ENCODE data around the gene NDUFAB1.
"Not testable (repeated sequence)": the region's sequence is repeated elsewhere in the genome, so short reads cannot be mapped to it uniquely, and the experiment has no call there.

Gene NDUFAB1

DNA sequence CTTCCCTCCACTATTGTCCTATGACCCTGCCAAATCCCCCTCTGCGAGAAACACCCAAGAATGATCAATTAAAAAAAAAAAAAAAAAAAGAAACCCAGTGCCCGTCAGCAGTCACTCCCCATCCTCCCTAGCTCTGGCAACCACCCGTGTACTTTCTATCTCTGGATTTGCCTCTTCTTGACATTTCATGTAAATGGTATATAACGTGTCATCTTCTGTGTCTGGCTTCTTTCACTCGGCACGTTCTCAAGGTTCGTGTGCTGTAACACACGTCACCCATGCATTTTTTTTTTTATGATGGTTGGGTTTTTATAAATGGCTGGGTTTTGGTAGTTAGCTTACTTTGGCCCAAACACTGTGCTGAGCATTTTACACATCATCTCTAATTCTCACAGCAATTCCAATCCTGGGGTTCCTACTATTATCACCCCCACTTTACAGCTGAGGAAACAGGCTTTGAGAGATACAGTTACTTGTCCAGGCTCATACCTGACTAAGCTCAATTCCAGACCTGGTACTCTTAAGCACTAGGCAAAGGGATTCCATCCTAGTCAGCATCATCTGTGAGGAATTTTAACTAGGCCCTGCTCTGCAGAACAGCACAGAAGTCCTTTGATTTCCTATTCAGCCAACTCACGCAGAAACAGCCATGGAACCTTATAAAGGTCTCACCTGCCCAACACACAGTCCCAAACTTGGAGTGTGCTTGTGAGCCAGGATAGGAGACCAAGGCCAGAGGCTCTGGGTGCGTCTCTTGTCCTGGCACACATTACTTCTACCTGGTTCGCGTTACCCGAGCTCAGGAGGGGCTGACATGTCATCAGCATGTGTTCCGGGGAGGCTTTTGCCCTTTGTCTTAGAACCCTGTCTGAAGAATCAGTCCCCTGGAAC, 11.7 kb downstream of the NDUFAB1 start:
- DNase-seq (ENCODE audit: low read depth in 2 of 2, low spot score in 1 of 2), result no peak

DNA sequence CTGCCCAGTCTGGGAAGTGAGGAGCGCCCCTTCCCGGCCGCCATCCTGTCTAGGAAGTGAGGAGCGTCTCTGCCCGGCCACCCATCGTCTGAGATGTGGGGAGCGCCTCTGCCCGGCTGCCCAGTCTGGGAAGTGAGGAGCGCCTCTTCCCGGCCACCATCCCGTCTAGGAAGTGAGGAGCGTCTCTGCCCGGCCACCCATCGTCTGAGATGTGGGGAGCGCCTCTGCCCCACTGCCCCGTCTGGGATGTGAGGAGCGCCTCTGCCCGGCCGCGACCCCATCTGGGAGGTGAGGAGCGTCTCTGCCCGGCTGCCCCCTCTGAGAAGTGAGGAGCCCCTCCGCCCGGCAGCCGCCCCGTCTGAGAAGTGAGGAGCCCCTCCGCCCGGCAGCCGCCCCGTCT, 12.8 kb downstream of the NDUFAB1 start:
- DNase-seq (ENCODE audit: low read depth in 2 of 2, low spot score in 1 of 2), result not testable (repeated sequence)

- DNase-seq (ENCODE audit: low read depth in 2 of 2, low spot score in 1 of 2), result no peak
These were observed 14.4 kb downstream of the NDUFAB1 start for GRCh38 chr16:23581764-23582163.

DNA sequence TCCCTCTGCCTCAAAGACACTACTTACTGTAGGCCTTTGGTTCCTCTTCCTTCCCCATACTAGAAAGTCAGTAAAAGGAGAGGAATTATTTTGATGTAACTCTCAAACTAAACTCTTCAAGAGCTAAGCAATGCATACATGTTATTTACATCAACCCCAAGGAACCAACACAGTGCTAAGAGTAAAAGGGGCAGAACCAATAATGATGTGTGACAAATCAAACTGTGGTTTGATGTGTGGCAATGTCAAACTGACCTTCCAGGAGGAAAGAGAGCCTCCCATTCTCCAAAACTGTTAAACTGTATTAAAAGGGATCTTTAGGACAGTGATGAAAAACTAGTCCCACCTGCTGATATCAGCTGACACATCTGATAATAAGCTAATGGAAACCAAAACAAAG, 15.7 kb downstream of the NDUFAB1 start:
- DNase-seq (ENCODE audit: low read depth in 2 of 2, low spot score in 1 of 2), result no peak

DNA sequence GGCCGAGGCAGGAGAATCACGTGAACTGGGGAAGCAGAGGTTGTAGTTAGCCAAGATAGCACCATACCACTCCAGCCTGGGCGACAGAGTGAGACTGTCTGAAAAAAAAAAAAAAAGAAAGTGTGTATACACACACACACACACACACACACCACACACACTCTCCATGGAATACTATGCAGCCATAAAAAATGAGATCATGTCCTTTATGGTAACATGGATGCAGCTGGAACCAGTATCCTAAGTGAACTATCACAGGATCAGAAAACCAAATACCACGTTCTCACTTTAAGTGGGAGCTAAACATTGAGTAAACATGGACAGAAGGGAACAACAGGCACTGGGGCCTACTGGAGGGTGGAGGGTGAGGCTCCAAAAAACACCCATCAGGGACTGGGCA, 16.7 kb downstream of the NDUFAB1 start:
- DNase-seq (ENCODE audit: low read depth in 2 of 2, low spot score in 1 of 2), result no peak

DNA sequence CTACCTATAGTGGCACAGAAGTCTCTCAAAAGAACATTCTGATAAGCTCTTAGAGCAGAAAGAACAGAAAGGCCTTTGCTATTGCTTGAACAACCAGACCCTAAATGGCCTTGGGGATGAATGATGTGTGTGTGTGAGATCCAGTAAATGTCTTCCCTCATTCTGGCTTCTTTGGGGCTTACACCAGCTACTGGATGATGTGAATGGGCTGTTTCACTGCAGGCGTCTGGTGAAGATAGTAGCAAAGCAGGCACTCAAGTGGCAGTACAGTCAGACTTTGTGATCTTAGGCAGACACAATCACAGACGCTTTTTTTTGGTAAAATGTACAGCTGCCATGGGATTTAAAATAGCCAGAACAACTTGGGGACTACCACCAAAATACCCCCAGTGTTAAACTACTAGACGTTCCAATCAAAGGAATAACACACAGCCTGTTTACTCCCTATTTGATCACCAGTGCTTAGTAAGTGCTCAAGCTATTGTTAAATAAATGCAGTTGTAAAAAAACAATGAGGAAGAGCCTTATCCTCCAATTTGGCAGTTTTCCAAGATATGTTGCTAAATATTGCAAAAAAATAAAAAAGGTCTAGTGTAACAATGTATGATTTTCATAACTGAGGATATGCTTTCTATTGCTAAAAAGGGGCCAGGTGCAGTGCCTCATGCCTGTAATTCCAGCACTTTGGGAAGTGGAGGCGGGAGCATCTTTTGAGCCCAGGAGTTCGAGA, 17.9 kb downstream of the NDUFAB1 start:
- DNase-seq (ENCODE audit: low read depth in 2 of 2, low spot score in 1 of 2), result no peak

DNA sequence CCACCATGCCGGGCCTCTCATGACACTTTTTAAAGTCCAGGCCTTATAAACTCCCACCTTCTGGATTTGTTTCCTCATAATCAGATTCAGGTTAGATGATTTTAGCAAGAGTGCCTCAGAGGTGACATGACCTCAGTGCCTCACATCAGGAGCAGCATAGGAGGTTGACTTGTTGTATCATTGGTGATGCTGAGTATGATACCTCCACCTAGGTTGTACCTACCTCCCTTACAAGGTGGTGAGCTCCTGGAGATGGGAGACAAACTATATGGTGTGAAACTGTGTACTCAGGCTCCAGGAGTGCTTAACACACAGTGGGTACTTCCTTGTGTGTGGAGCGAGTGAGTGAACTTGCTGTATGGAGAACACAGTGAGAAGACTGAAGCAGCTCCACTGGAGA, 18.6 kb downstream of the NDUFAB1 start:
- DNase-seq (ENCODE audit: low read depth in 2 of 2, low spot score in 1 of 2), result no peak

DNA sequence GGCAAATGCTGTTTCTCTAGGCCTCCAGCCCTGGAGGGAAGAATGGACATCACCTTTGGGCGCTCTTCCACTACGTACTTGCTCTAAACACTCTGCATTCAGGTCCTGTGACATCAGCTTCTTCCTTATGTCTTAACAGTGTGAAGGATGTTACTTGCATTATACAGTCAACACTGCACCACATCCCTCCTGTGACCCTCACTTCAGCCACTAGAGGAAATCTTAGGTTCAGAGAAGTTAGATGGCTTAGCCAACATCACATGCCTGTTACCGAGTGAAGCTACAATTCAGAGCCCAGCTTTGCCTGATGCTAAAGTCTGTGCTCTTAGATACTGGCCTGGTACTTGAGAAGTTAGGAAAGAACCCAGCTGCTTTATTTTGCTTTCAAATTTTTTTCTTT, 20.3 kb downstream of the NDUFAB1 start:
- DNase-seq (ENCODE audit: low read depth in 2 of 2, low spot score in 1 of 2), result no peak

GRCh38 chr16:23573817-23574216, 22.3 kb downstream of the NDUFAB1 start:
- no peak for DNase-seq (ENCODE audit: low read depth in 2 of 2, low spot score in 1 of 2)

GRCh38 chr16:23572394-23572793, 23.7 kb downstream of the NDUFAB1 start:
- no peak for DNase-seq (ENCODE audit: low read depth in 2 of 2, low spot score in 1 of 2)

GRCh38 chr16:23571895-23572294, 24.2 kb downstream of the NDUFAB1 start:
- DNase-seq (ENCODE audit: low read depth in 2 of 2, low spot score in 1 of 2), result no peak

GRCh38 chr16:23570992-23571632, 25.0 kb downstream of the NDUFAB1 start:
- DNase-seq (ENCODE audit: low read depth in 2 of 2, low spot score in 1 of 2), result no peak

GRCh38 chr16:23567602-23568001, 28.5 kb downstream of the NDUFAB1 start:
- DNase-seq (ENCODE audit: low read depth in 2 of 2, low spot score in 1 of 2), result no peak

DNA sequence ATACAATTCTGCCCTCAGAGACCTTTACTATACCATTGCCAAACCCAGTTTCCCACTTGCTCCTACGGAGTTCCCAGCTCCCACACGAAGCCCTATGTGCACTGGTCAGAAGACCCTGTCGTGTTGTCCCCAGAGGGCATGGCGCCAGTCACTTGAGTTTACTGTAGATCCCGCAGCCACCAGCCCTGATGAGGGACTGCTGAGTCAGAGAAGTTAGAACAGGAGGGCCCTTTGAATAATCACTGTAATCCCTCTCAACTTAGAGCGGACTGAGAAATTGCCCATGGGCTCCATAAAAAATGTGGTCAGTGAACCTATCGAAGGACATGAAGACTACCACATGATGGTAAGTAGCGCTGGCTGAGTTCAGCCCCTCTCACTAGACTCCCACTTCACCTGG, 29.4 kb downstream of the NDUFAB1 start:
- DNase-seq (ENCODE audit: low read depth in 2 of 2, low spot score in 1 of 2), result no peak

GRCh38 chr16:23564575-23565363, 31.3 kb downstream of the NDUFAB1 start:
- no peak for DNase-seq (ENCODE audit: low read depth in 2 of 2, low spot score in 1 of 2)

GRCh38 chr16:23563186-23563585, 32.9 kb downstream of the NDUFAB1 start:
- DNase-seq (ENCODE audit: low read depth in 2 of 2, low spot score in 1 of 2), result no peak

GRCh38 chr16:23562505-23562904, 33.6 kb downstream of the NDUFAB1 start:
- DNase-seq (ENCODE audit: low read depth in 2 of 2, low spot score in 1 of 2), result no peak

GRCh38 chr16:23561586-23561985, 34.5 kb downstream of the NDUFAB1 start:
- DNase-seq (ENCODE audit: low read depth in 2 of 2, low spot score in 1 of 2), result no peak

DNA sequence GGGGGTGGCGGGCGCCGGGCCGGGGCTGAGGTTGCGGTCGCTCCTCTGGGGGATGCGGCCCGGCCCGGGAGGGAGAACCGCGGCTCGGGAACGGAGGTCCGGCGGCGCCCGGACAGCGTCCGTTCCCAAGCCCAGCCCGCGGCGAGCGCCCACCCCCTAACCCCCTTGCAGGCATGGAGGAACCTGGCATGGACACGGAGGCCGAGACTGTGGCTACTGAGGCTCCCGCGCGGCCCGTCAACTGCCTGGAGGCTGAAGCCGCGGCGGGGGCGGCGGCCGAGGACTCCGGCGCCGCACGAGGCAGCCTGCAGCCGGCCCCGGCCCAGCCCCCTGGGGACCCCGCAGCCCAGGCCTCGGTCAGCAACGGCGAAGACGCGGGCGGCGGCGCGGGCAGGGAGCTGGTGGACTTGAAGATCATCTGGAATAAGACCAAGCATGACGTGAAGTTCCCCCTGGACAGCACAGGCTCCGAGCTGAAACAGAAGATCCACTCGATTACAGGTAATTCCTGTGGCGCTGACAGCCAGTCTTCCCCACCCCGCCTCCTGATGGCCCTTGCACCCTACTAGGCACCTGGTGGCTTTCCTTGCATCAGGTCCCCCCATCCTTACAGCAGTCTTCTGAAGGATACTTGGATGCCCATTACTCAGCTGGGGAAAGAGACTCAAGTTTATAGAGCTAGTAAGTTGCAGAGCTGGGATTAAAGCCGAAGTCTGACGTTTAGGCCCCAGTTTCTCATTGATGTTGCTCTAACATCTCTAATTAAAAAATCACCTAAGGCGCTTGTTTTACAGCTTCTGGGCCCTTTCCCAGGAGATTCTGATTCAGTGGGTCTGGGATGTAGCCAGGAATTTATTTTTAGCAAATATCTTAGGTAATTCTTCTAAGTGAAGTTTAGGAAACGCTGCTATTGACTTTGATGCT, 38.1 kb downstream of the NDUFAB1 start:
- DNase-seq (ENCODE audit: low read depth in 2 of 2, low spot score in 1 of 2), result no peak
